ENCODE measurements around the gene RBM19.

RBM19 gene

GRCh38 chr12:113987261-113988063, 21.3 kb upstream of the RBM19 start:
- no peak for DNase-seq

DNA sequence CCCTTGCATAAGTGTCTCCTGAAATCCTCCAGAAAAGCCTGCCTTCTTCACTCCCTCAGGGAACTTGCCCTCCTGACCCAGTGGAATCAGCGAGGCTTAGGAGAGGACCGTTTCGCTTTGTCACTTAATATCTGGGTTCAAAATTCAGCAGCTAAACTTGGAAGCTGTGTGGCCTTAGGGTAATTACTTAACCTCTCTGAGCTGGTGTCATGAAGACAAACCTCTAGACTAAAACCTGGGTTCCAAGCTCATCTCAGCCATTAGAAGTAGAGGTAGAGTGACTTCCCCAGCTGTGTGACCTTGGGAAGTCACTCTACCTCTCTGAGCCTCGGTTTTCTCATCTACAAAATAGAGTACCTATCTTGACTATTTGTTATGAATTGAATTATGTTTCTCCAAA, 18.3 kb upstream of the RBM19 start:
- no peak for DNase-seq

DNA sequence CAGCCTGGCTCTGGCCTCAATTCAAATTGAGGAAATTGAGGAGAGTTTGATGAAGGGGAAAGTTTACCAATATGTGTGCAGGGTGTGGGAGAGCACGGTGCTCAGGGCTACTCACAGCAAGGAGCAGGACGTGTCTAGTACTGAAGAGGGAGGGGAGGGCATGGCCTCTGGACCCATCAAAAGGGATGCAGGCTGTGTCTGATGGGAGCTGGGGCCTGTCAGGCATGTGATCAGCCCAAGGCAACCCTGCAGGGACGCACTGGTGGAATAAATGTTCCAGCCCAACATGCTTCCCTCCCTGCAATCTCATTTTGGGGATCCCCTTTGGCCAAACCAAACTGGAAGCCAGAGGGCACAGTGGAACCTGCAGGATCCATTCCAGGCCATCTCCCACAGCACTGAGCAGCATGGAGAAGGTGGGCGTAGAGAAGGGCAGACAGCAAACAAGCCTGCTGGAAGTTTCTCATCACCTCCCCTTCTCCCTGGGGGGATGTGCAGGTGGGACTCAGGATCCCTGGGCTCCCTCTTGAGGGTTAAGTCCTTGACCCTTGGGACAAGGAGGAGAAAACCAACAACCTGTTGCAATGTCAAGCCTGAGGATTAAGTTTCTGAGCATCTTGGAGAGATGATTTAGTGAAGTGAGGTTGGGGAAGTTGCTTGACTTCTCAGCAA, 17.8 kb upstream of the RBM19 start:
- no peak for DNase-seq

DNA sequence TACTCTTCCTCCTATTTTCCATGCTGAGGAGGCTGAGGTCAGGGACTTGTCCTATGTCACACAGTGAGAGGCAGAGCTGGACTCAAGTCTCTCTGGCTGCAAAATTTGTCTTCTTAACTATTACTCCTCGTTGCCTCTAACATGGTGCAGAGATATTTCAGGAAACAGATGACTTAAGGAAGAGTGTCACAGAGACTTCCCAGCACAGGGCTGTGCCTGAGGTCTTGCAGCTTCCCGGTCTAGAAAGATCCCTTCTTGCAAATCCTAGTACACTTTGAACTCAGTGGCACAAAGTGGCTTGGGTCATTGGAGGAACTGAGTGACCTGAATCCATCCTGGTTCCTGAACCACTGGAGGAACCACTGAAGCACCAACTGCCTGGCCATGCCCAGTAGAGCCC, 17.1 kb upstream of the RBM19 start:
- no peak for DNase-seq

DNA sequence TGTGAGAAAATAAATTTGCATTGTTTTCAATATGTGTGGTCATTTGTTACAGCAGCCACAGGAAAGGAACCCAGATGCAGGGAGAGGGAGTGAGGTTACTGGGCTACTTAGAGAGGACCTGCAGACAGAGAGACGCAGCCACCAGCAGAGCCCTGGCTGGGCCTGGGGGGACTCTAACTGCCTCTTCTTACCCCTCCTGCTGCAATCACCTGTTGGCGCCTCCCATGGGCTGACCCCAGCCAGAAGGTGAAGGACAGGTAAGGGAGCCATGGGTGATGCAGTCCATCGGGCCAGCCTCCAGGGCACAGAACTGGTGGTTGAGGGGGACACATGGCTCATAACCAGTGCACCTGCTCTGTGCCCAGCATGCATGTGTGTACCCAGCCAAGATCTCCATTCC, 15.8 kb upstream of the RBM19 start:
- DNase-seq = no peak

DNA sequence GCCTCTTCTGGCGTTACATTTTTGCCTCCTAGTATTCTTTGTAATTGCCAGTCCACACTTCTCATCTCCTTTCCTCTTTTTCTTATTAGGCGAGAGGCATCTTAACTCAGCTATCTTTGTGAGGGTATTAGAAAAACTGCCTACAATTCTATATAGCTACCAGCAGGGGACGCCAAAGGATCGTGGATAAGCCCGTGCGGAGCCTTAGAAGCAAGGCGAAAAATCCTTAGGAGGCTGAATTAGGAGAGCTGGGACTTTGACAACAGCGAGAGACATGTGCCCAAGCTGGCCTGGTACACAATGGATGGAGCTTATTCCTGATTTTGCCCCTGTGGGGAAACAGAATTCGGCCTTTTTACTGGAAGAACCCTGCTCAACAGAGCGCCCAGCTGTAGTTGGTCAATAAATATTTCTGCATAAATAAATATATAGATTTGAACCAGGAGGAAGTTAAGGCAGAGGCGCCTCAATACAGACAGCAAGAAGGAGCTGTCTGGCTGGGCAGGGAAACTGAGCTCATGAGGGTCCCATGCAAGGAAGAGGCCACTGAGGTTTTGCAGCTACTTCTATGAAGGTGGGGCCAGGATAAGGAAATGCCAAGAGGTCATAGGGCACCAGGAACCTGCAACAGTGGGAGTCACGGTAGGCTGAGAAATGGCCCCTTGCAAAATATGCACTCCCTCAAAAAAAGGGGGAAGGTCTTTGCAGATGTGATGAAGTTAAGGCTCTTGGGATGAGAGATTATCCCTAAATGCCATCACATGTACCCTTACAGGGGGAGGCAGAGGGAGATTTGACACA, 14.6 kb upstream of the RBM19 start:
- DNase-seq = peak; percentile 42

GRCh38 chr12:113980054-113980453, 13.9 kb upstream of the RBM19 start:
- DNase-seq = no peak

DNA sequence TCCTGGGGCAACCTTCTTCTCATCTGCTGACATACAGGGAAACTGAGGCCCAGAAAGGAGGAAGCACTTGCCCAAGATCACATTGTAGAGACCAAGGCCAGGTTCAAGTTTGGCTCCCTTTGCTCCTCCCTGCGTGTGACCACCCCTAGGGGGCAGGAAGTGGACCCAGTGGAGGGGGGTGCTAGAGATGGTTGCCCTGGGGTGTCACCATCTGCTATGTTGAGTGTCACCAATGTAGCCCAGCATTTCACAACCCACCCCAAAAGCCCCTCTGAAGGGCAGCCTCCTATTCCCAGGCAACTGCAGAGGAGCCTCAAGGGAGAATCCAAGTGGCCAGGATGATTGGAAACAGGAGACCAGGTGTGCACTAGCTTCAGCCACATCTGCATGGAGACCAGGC, 12.0 kb upstream of the RBM19 start:
- DNase-seq = no peak

DNA sequence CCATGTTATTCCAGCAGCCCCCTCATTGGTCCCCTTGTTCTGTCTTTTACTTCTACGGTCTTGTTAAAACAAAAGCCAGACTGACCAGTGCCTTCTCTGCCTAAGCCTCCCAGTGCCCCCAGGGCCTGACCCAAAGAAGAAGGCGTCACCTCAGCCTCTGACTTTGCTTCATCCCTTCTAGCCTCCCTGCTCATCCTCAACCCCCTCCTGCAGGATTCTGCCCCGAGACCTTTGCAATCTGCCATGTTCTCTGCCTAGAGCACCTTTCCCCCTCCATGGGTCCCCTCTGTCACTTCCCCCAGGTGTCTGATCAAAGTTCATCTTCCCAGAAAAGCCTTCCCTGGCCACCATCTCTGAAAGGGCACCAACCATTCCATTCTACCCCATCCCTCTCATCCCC, 7.9 kb upstream of the RBM19 start:
- DNase-seq = no peak

DNA sequence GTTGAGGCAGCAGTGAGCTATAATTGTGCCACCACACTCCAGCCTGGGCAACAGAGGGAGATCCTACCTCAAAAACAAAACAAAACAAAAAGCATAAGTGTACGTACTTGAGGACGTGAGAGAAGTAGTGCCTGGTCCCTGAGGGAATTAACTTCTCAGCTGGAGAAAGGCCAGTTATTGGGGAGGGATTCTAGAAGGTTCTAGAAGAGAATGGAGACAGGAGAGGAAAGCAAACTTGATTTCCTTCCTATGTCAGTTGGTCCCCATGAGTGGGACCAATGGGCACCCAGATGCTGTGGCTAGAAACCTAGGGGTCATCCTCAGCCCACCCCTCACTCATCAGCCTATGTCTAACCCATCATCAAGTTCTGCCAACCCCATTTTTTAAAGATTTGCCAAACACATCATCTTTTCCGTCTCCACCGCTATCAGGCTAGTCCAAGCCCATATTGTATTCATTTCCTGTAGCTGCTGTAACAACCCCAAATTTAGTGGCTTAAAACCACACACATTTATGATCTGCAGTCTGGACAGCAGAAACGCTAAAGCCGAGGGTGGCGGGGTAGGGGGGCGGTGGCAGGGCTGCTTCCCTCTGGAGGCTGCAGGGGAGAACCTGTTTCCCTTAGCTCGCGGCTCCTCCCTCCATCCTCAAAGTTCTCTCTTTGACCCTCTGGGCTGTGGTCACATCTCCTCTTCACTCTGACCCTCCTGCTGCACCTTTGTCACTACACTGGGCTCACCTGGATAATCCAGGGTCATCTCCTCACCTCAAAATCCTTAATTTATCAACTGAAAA, 7.2 kb upstream of the RBM19 start:
- no peak for DNase-seq

DNA sequence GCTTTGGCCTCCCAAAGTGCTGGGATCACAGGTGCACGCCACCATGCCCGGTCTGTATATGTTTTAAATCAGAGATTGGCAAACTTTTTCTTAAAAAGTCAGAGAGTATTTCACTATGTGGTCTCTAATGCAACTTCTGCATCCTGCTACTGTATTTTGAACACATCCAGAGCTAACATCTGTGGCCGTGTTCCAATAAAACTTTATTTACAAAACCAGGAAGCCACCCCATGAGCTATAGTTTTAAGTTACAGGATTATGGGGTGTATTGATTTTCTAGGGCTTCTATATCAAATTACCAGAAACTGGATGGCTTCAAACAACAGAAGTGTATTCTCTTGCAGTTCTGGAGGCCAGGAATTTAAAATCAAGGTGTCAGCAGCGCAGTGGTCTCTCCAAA, 5.3 kb upstream of the RBM19 start:
- no peak for DNase-seq

DNA sequence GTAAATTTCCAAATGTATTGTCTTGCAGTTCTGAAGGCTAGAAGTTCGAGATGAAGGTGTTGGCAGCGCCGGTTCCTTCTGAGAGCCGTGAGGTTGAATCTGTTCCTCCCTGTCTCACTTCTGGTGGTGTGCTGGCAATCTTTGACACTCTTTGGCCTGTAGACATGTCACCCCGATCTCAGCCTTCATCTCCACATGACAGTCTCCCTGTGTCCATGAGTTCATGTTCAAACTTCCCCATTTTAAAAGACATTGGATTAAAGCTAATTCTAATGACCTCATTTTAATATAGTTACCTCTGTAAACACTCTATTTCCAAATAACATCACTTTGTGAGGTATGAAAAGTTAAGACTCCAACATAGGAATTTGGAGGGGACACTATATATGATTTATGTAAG, 4.1 kb upstream of the RBM19 start:
- no peak for DNase-seq

DNA sequence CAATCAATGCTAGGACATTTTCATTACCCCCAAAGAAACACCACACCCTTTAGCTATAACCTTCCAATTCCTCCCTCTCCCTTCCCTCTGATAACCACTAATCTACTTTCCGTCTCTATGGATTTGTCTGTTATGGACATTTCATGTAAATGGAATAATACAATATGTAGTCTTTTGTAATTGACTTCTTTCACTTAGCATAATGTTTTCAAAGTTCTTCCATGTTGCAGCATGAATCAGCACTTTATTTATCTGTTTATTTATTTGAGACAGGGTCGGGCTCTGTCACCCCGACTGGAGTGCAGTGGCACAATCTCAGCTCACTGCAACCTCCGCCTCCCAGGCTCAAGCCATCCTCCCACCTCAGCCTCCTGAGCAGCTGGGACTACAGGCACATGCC, 1.2 kb upstream of the RBM19 start:
- DNase-seq = no peak

GRCh38 chr12:113962733-113963132, 3.4 kb downstream of the RBM19 start:
- DNase-seq = peak; percentile 12

DNA sequence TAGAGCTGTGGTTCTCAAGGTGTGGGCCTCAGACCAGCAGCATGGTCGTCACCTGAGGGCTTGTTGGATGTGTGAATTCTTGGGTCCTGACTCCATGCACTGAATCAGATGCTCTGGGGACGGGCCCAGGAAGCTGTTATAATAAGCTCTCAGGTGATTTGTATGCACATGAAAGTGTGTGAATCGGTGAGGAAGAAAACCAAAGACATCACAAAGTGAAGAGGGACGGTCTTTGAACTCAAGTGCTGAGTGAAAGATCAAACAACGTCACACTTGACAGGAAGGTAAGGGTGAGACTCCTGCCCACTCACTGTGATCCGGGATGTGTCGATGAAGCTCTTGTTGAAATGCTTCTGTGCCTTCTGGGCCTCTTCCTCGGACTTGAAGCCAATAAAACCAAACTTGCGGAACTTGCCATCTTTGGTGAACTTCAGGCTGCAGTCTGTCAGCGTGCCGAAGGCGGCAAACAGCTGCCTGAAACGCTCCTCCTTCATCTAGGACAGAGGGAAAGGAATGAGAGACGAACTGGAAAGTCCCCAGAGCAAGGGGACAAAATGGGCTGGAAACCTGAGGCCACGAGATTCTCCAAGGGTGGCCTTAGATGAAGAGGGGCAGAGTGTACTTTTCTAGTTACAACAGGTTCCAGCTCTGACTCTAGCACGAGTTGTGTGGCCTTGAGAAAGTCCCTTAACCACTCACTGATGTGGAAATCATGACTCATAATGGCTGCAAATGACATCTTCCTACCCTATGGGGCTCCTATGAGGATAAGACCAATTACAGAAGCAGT, 4.0 kb downstream of the RBM19 start:
- peak; percentile 88 for DNase-seq

DNA sequence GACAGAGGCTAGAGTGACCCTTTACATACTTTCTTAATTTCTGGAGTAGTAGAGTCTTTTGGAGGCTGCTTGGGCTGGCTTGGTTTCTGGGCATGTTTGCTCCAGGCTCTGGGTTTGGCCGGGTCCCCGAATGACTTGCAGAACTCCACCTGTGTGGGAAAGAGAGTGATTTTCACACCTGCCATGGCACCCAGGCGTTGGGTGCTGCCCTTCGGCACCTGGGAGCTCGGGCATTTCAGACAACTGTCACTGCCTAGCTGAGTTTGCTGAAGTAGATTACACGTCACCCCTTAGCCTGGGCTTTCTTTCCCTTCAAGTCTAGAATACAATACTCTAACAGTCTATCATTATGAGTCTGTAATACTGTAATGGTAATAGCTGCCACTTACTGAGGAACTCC, 6.1 kb downstream of the RBM19 start:
- no peak for DNase-seq

- DNase-seq = no peak
Measured at GRCh38 chr12:113959096-113959495, 7.0 kb downstream of the RBM19 start.

DNA sequence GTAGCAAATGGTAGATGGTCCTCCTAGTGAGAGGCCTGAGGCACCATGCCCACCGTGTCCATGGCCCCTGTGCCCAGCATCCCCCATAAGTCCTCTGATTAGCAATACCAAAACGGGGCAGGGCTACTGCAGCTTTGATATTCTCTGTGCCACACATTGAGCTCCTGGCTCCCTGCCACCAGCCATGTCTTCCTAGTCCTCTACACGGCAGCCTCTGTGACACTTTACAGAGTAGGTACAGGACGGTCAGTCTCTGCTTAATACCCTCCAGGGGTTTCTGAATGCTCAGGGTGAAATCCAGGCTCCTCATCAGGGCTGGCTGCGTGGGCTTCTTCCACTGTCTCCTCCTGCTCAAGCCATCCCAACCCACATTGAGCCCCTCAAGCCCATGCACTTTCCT, 8.0 kb downstream of the RBM19 start:
- no peak for DNase-seq

GRCh38 chr12:113957627-113958026, 8.5 kb downstream of the RBM19 start:
- no peak for DNase-seq

GRCh38 chr12:113955109-113955970, 10.8 kb downstream of the RBM19 start:
- DNase-seq = no peak

DNA sequence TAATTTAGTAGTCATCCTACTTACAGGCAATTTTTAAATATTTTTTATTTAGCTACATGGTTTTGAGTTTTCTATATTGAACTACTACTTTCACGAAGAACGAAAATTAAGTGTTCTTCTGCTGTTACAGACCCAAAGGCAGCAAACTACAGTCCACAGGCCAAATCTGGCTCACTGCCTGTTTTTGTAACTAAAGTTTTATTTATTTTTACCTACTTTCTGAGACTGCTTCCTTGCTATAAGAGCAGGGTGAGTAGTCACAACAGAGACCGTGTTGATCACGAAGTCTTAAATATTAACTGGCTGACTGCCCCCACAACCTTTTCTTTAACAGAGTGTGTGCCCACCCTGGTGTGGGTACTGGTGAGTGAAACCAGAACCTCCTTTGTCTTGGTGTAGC, 11.6 kb downstream of the RBM19 start:
- DNase-seq = no peak
